GM23338 (cell line): ENCODE data around the gene LINGO1. TPM values are rescaled to one million over a fixed set of nuclear protein-coding genes. Genes with fewer than 3 reads are reported as not detected.

Experiments
- ATAC-seq: fragments of 200-7000 bp; cut with Tn5 transposase; 3 replicates; pipeline ENCODE4 v1.9.1; 2020
- DNase-seq: peaks from one replicate; pipeline ENCODE4 v3.0.0-alpha.2; 2015; ENCODE audit warnings: low spot score
- H2AFZ ChIP-seq: fragments of 200-600 bp; sonication (generic); 2 replicates; pipeline ENCODE4 v1.8.0; 2016; ENCODE audit warnings: antibody characterized with exemption, mild to moderate bottlenecking, moderate library complexity
- H3F3A ChIP-seq: fragments of 200-600 bp; sonication (generic); replicated peaks from 2 replicates; pipeline ENCODE4 v1.8.0; 2017; ENCODE audit warnings: antibody characterized with exemption, mixed run types, low read depth
- H3K27ac ChIP-seq: fragments of 200-600 bp; sonication (generic); 2 replicates; pipeline ENCODE4 v1.6.1; 2016; ENCODE audit warnings: low read depth
- H3K27me3 ChIP-seq: fragments of 200-600 bp; sonication (generic); 2 replicates; pipeline ENCODE4 v1.8.0; 2016; ENCODE audit warnings: mild to moderate bottlenecking, mixed run types, moderate library complexity; ENCODE audit not compliant: insufficient read depth
- H3K36me3 ChIP-seq: fragments of 200-600 bp; sonication (generic); 2 replicates; pipeline ENCODE4 v1.8.0; 2016; ENCODE audit warnings: mild to moderate bottlenecking; ENCODE audit not compliant: insufficient read depth
- H3K4me1 ChIP-seq: fragments of 200-600 bp; sonication (generic); 2 replicates; pipeline ENCODE4 v1.8.0; 2016; ENCODE audit warnings: mild to moderate bottlenecking, moderate library complexity; ENCODE audit not compliant: insufficient read depth
- H3K4me2 ChIP-seq: fragments of 200-600 bp; sonication (generic); 2 replicates; pipeline ENCODE4 v1.7.1; 2017; ENCODE audit warnings: mixed run types
- H3K4me3 ChIP-seq: fragments of 200-600 bp; sonication (generic); 2 replicates; pipeline ENCODE4 v1.6.1; 2016; ENCODE audit warnings: mixed run types
- H3K79me2 ChIP-seq: fragments of 200-600 bp; sonication (generic); replicated peaks from 2 replicates; pipeline ENCODE4 v1.8.0; 2017; ENCODE audit warnings: mild to moderate bottlenecking; ENCODE audit not compliant: insufficient read depth
- H3K9me2 ChIP-seq: fragments of 200-600 bp; sonication (generic); 2 replicates; pipeline ENCODE4 v1.8.0; 2017; ENCODE audit not compliant: insufficient read depth
- H4K20me1 ChIP-seq: fragments of 200-600 bp; sonication (generic); replicated peaks from 2 replicates; pipeline ENCODE4 v1.8.0; 2017; ENCODE audit warnings: mild to moderate bottlenecking; ENCODE audit not compliant: insufficient read depth
- H3K27ac Mint-ChIP-seq: 2 replicates; pipeline ENCODE4 v1.8.0; 2020; ENCODE audit warnings: inconsistent platforms, mild to moderate bottlenecking, moderate library complexity, mixed read lengths
- H3K27me3 Mint-ChIP-seq: 3 replicates; pipeline ENCODE4 v1.8.0; 2022; ENCODE audit warnings: low read depth, mild to moderate bottlenecking, moderate library complexity, mixed read lengths, inconsistent platforms; ENCODE audit not compliant: insufficient read depth, poor library complexity
- H3K36me3 Mint-ChIP-seq: 3 replicates; pipeline ENCODE4 v1.8.0; 2021; ENCODE audit warnings: low read depth, mild to moderate bottlenecking, inconsistent platforms, moderate library complexity, mixed read lengths
- H3K4me1 Mint-ChIP-seq: 3 replicates; pipeline ENCODE4 v1.8.0; 2020; ENCODE audit warnings: mild to moderate bottlenecking, inconsistent platforms, mixed read lengths
- H3K4me3 Mint-ChIP-seq: 3 replicates; pipeline ENCODE4 v1.8.0; 2021; ENCODE audit warnings: moderate library complexity, mild to moderate bottlenecking, inconsistent platforms, mixed read lengths
- H3K9me3 Mint-ChIP-seq: 3 replicates; pipeline ENCODE4 v1.8.0; 2020; ENCODE audit warnings: moderate library complexity, mild to moderate bottlenecking, inconsistent platforms, mixed read lengths
- NANOG ChIP-seq: IDR thresholded peaks from 2 replicates; pipeline ENCODE4 v1.6.1; 2016; ENCODE audit warnings: antibody characterized with exemption, borderline replicate concordance
- POLR2AphosphoS5 ChIP-seq: IDR thresholded peaks from 2 replicates; pipeline ENCODE4 v1.6.1; 2016; ENCODE audit warnings: antibody characterized with exemption, low read depth
- STAT1 ChIP-seq: IDR thresholded peaks from one replicate; pipeline ENCODE4 v1.6.1; 2016; ENCODE audit warnings: antibody characterized with exemption; ENCODE audit not compliant: unreplicated experiment
- ZNF114 ChIP-seq: fragments of 250-450 bp; sonication (Bioruptor Pico); IDR thresholded peaks from 2 replicates; pipeline ENCODE4 v1.5.0; 2020; ENCODE audit warnings: mild to moderate bottlenecking, moderate library complexity
- ZNF331 ChIP-seq: fragments of 250-450 bp; sonication (Bioruptor Pico); IDR thresholded peaks from 2 replicates; pipeline ENCODE4 v1.5.0; 2020; ENCODE audit warnings: low read depth, mild to moderate bottlenecking, moderate library complexity
- polyA plus RNA-seq: library from polyadenylated mRNA; unstranded; fragments of >200 nt; fragmentation: Nextera tagmentation; extraction: Ambion mirVana; gene quantifications from 2 replicates; pipeline ENCODE4 v1.2.1, GENCODE V29; 2016
- total RNA-seq: library from RNA; depleted of rRNA; stranded (reverse); fragments of >200 nt; shearing (Covaris generic); gene quantifications from 2 replicates; pipeline ENCODE4 v1.2.3, GENCODE V29; 2014
- TF ChIP-seq, protein P1 (sequence below), 2 experiments: fragments of 200-600 bp in 1 of 2; sonication (generic) in 1 of 2; conservative IDR thresholded peaks; 2 replicates each; pipeline versions ENCODE4 v1.5.1 to v1.6.1; 2016 to 2017; ENCODE audit warnings: antibody characterized with exemption in 2 of 2, low read depth in 2 of 2, mild to moderate bottlenecking in 2 of 2, moderate library complexity in 1 of 2
- TF ChIP-seq, protein P2 (sequence below): IDR thresholded peaks from one replicate; pipeline ENCODE4 v1.6.1; 2018; ENCODE audit warnings: antibody characterized with exemption; ENCODE audit not compliant: unreplicated experiment
- TF ChIP-seq, protein P3 (sequence below): IDR thresholded peaks from 2 replicates; pipeline ENCODE4 v1.6.1; 2016; ENCODE audit warnings: antibody characterized with exemption

Gene LINGO1
- total and polyA plus RNA-seq, 2 experiments from 2014 or later = 16.9 to 63.1 TPM

DNA sequence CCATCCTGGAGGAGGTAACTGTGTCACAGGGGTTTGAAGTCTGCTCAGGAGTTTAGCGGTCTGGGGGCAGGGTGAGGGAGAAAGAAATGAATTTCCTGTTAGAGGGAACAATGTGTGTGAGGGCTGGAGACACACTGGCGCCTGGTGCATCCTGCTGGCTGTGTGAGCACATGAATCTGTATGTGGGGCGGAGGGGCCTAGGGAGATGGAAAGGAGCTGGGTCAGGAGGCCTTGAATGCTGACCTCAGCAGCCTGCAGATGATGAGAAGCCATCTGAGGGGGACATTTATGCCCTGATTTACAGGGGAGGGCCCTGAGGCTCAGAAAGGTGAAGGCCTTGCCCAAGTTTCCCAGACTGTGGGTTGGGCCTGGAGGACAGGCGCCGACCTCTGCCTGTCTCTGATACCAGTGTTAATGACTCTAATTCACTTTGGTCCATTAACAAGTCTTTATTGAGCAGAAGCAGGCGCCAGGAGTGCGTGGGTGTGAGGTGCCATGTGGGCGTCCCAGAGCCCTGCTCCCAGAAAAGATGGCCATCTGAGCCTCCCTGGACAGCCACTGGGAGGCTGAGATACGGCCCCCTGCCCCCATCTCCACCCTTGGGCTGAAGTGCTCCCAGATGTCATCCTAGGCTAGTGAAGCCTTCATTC is 34.8 kb downstream of the LINGO1 start:
- Histone ChIP-seq H4K20me1 (no peaks in the 10 kb centered on the region), H3K4me1 (no peaks in the 10 kb centered on the region), H2AFZ (no peak overlapping the region), H3K4me3 (no peak overlapping the region), H3K27ac (no peak overlapping the region), H3K36me3 (no peaks in the 10 kb centered on the region), H3F3A (no peaks in the 10 kb centered on the region), H3K4me2 (no peak overlapping the region), H3K27me3 (no peaks in the 10 kb centered on the region), H3K9me2 (no peaks in the 10 kb centered on the region), H3K79me2 (no peaks in the 10 kb centered on the region)
- ATAC-seq (no peak; the same call in 2 of the 3 replicates), DNase-seq (no peak)
- 0 out of 2 replicates have a peak overlapping the region, but pooled peaks have one; percentile 47 for H3K27ac Mint-ChIP-seq
- peaks cover 6% of the 10 kb centered on the region for H3K27me3 Mint-ChIP-seq
- no peak overlapping the region for H3K4me3 Mint-ChIP-seq
- H3K36me3 Mint-ChIP-seq = no peaks in the 10 kb centered on the region
- peaks cover 19% of the 10 kb centered on the region for H3K4me1 Mint-ChIP-seq
- no peak for TF ChIP-seq POLR2AphosphoS5
- TF ChIP-seq, protein P1, sequence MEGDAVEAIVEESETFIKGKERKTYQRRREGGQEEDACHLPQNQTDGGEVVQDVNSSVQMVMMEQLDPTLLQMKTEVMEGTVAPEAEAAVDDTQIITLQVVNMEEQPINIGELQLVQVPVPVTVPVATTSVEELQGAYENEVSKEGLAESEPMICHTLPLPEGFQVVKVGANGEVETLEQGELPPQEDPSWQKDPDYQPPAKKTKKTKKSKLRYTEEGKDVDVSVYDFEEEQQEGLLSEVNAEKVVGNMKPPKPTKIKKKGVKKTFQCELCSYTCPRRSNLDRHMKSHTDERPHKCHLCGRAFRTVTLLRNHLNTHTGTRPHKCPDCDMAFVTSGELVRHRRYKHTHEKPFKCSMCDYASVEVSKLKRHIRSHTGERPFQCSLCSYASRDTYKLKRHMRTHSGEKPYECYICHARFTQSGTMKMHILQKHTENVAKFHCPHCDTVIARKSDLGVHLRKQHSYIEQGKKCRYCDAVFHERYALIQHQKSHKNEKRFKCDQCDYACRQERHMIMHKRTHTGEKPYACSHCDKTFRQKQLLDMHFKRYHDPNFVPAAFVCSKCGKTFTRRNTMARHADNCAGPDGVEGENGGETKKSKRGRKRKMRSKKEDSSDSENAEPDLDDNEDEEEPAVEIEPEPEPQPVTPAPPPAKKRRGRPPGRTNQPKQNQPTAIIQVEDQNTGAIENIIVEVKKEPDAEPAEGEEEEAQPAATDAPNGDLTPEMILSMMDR (conservative IDR thresholded peaks at IDR 0.05; ENCODE audit: low read depth in 2 of 2) = no peak
- TF ChIP-seq, protein P2, sequence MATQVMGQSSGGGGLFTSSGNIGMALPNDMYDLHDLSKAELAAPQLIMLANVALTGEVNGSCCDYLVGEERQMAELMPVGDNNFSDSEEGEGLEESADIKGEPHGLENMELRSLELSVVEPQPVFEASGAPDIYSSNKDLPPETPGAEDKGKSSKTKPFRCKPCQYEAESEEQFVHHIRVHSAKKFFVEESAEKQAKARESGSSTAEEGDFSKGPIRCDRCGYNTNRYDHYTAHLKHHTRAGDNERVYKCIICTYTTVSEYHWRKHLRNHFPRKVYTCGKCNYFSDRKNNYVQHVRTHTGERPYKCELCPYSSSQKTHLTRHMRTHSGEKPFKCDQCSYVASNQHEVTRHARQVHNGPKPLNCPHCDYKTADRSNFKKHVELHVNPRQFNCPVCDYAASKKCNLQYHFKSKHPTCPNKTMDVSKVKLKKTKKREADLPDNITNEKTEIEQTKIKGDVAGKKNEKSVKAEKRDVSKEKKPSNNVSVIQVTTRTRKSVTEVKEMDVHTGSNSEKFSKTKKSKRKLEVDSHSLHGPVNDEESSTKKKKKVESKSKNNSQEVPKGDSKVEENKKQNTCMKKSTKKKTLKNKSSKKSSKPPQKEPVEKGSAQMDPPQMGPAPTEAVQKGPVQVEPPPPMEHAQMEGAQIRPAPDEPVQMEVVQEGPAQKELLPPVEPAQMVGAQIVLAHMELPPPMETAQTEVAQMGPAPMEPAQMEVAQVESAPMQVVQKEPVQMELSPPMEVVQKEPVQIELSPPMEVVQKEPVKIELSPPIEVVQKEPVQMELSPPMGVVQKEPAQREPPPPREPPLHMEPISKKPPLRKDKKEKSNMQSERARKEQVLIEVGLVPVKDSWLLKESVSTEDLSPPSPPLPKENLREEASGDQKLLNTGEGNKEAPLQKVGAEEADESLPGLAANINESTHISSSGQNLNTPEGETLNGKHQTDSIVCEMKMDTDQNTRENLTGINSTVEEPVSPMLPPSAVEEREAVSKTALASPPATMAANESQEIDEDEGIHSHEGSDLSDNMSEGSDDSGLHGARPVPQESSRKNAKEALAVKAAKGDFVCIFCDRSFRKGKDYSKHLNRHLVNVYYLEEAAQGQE = no peak
- TF ChIP-seq, protein P3, sequence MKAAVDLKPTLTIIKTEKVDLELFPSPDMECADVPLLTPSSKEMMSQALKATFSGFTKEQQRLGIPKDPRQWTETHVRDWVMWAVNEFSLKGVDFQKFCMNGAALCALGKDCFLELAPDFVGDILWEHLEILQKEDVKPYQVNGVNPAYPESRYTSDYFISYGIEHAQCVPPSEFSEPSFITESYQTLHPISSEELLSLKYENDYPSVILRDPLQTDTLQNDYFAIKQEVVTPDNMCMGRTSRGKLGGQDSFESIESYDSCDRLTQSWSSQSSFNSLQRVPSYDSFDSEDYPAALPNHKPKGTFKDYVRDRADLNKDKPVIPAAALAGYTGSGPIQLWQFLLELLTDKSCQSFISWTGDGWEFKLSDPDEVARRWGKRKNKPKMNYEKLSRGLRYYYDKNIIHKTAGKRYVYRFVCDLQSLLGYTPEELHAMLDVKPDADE = no peak
- no peaks in the 10 kb centered on the region for H3K9me3 Mint-ChIP-seq

DNA sequence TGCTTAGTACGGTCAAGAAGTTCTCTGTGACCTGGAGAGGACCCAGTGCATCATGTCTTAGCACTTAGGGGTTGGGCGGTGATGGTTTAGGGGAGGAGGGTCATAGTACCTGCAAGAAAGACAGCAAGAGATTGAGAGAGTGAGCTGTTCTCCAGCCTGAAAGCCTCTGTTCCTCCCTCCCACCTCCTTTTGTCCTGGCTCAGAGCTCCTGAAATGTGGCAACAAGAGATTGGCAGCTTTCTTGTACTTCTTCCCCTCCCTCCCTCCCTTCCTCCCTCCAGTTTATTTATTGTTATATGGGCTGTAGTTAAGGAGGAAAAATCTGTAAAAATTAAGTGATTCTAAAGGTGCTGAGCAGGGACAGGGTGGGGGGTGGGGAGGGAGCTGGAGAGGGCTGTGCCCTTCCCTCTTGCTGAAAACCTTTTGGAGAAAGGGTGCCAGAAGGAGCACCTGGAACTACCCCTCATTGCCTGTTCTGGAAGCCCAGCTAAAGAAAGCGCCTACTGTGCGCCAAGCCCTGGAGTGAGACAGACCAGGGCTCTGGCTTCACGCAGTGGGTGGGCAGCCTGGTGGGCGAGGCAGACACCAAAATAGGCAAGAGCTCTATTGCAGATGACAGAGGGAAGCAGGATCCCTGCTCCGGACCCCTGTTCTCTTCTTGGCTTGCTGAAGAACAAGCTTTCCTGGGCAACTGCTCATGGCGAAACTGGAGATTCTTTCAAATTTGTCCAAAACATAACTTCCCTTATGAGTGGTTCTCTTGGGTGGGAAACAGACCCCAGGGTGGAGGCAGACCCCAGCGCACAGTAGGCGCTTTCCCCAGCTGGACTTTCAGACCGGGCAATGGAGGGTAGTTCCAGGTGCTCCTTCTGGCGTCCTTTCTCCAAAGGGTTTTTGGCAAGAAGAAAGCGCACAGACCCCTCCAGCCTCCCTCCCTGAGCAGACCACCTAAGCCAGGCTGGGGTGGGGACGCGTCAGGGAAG is 35.6 kb downstream of the LINGO1 start:
- Mint-ChIP-seq H3K36me3 (no peaks in the 10 kb centered on the region), H3K4me1 (peaks cover 19% of the 10 kb centered on the region), H3K9me3 (no peaks in the 10 kb centered on the region), H3K27ac (0 out of 2 replicates have a peak overlapping the region, but pooled peaks have one; percentile 47), H3K4me3 (no peak overlapping the region), H3K27me3 (peaks cover 8% of the 10 kb centered on the region)
- Histone ChIP-seq H3K27ac (no peak overlapping the region), H3K4me1 (no peaks in the 10 kb centered on the region), H3F3A (no peaks in the 10 kb centered on the region), H3K79me2 (no peaks in the 10 kb centered on the region), H3K4me3 (no peak overlapping the region), H2AFZ (0 out of 2 replicates have a peak overlapping the region, but pooled peaks have one; percentile 52), H4K20me1 (no peaks in the 10 kb centered on the region), H3K4me2 (no peak overlapping the region), H3K27me3 (no peaks in the 10 kb centered on the region), H3K9me2 (no peaks in the 10 kb centered on the region), H3K36me3 (no peaks in the 10 kb centered on the region)
- DNase-seq (no peak), ATAC-seq (no peak)
- TF ChIP-seq ZNF114 (CRISPR knock-in tag) (no peak), ZNF331 (no peak), NANOG (no peak), STAT1 (no peak)
